GM18951 (cell line): ENCODE results near the gene NT5C3A.
A peak's percentile ranks its signal among the peaks of the same experiment; 100 is the strongest.
"Not testable (repeated sequence)": the region's sequence is repeated elsewhere in the genome, so short reads cannot be mapped to it uniquely, and the experiment has no call there.

Source experiments
- POLR2A ChIP-seq: IDR thresholded peaks from 4 replicates; pipeline ENCODE4 v1.6.1; 2011; ENCODE audit warnings: mild to moderate bottlenecking; ENCODE audit not compliant: insufficient read length, insufficient read depth; ENCODE audit errors: extremely low read depth
- in situ Hi-C: fragments of 300-500 bp; cut with MboI; formaldehyde crosslinking; loops from one replicate; pipeline ENCODE4 v1.12.0; 2022; ENCODE audit warnings: low sequenced_read_pairs, mixed read lengths, inconsistent platforms; ENCODE audit not compliant: unreplicated experiment

Gene NT5C3A

GRCh38 chr7:33062023-33062781 lies at the start of gene NT5C3A:
Gene NT5C3A, minus strand, starts transcription at chr7:33062776. Its CDS starts 71 bp downstream, at chr7:33062705.
- in situ Hi-C loops, result no loop called here
- peak; percentile 65 for TF ChIP-seq POLR2A

- in situ Hi-C loops, result no loop called here
Measured at GRCh38 chr7:33111614-33112013, 49.0 kb upstream of the NT5C3A start.

DNA sequence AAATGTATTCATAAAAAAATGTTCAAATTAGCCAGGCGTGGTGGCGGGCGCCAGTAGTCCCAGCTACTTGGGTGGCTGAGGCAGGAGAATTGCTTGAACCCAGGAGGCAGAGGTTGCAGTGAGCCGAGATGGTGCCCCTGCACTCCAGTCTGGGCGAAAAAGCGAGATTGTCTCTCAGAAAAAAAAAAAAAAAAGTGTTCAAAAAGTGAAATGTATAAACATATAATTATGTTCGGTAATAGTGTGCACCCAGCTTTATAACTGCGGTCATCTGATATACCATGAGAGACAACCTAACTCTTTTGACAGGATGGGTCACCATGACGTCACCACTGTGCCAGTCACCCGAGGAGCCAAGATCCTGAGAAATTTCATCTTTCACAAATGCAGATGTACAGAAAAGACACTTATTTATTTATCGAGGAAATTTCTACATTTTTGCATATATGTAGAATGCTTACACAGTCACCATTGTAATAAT lies 47.2 kb upstream of the NT5C3A start:
- TF ChIP-seq POLR2A, result no peak
- in situ Hi-C loops, result no loop called here

More at GRCh38 chr7:33111614-33112013, 49.0 kb upstream of the NT5C3A start:
- TF ChIP-seq POLR2A, result no peak

- TF ChIP-seq POLR2A, result peak; percentile 84
- in situ Hi-C loops, result no loop called here
Measured at GRCh38 chr7:33109005-33109757, 46.6 kb upstream of the NT5C3A start, which contains the start of gene RP9. Gene RP9, minus strand, starts transcription at chr7:33109404. Its CDS starts 32 bp downstream, at chr7:33109372.

DNA sequence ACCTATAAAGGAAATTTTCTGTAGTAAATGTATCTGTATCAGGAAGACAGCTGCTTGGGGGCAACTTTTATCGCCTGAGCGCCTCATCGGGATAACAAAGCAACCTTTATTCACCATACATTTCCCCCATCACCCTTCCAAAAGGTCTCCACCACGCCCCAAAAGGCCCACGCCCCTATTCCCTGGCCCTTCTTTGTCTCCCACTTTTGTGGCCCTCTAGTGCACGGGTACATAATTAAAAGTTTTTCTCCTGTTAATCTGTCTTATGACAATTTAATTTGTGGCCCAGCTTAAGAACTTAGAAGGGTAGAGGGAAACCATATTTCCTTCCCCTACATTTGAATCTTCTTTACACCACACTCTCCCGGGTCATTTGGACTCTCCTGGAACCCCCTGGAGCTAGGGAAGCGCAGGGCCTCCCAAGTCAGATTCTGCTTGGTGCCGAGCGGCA lies 46.0 kb upstream of the NT5C3A start:
- in situ Hi-C loops, result no loop called here
- no peak for TF ChIP-seq POLR2A

DNA sequence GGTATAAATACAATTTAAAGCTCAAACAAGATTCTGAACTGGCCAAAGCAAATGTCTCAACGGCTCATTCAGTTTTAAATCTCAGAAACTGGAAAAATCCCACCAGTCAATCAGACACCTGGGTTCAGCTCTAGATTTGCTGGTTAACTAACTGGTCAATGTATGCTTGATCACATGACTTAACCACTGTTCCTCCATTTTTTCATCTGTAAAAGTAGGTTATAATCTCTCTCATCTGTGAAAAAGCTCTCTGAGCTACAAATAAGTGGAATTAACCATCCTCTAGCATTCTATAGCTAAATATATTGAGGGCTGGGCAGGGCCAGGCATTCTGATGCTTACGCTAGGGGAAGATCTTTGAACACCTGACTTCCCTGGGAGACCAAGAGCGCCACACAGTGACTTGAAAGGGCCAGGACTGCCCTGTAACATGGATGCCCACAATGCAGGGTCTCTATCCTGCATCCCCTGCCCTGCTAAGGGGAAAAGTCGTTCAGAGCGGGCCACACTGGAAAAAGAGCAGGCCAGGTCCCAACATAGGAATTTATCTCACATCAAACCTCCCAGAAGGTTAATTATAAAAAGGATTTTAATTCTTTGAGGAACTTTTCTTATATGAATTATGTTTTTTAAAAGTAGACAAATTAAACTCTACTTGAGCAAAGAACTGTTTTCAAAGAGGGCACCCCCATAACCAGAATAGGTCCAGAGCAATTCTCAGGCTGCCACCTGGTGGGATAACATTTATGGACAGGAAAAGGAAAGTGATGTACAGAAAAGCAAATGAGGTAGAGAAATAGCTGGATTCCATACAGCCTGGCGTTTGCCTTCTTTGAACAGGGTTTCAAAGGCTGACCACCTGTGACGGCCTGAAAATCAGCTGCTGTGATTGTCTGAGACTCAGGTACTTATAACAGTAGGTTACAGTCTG lies 44.8 kb upstream of the NT5C3A start:
- in situ Hi-C loops, result no loop called here

GRCh38 chr7:33101906-33102305 lies 39.3 kb upstream of the NT5C3A start:
- in situ Hi-C loops, result no loop called here
- TF ChIP-seq POLR2A, result no peak

More for the DNA sequence above, 44.8 kb upstream of the NT5C3A start:
- TF ChIP-seq POLR2A, result no peak

GRCh38 chr7:33100770-33101169 lies 38.2 kb upstream of the NT5C3A start:
- no peak for TF ChIP-seq POLR2A
- in situ Hi-C loops, result no loop called here

GRCh38 chr7:33099154-33099940 lies 36.8 kb upstream of the NT5C3A start:
- no peak for TF ChIP-seq POLR2A
- in situ Hi-C loops, result no loop called here

GRCh38 chr7:33094745-33095275 lies 32.2 kb upstream of the NT5C3A start:
- in situ Hi-C loops, result not testable (repeated sequence)

GRCh38 chr7:33093266-33093665 lies 30.7 kb upstream of the NT5C3A start:
- in situ Hi-C loops, result no loop called here
- TF ChIP-seq POLR2A, result no peak
